Chondrocyte (in vitro differentiated cells): ENCODE results near the gene PDE6D. TPM values are rescaled to one million over a fixed set of nuclear protein-coding genes. Genes with fewer than 3 reads are reported as not detected.

ENCODE experiments used
- DNase-seq: peaks from one replicate; pipeline ENCODE4 v3.0.0; 2021; ENCODE audit warnings: mixed read lengths, low spot score
- H3K27ac Mint-ChIP-seq: one replicate; pipeline ENCODE4 v1.8.0; 2021; ENCODE audit warnings: mild to moderate bottlenecking, moderate library complexity, mixed read lengths; ENCODE audit not compliant: unreplicated experiment
- H3K27me3 Mint-ChIP-seq: 2 replicates; pipeline ENCODE4 v1.8.0; 2021; ENCODE audit warnings: low read depth, mixed read lengths
- H3K36me3 Mint-ChIP-seq: 2 replicates; pipeline ENCODE4 v1.8.0; 2021; ENCODE audit warnings: low read depth, mixed read lengths
- H3K4me1 Mint-ChIP-seq: 2 replicates; pipeline ENCODE4 v1.8.0; 2021; ENCODE audit warnings: low read depth, mild to moderate bottlenecking, mixed read lengths
- H3K4me3 Mint-ChIP-seq: one replicate; pipeline ENCODE4 v1.8.0; 2021; ENCODE audit warnings: mild to moderate bottlenecking, moderate library complexity, mixed read lengths; ENCODE audit not compliant: unreplicated experiment
- H3K9me3 Mint-ChIP-seq: 2 replicates; pipeline ENCODE4 v1.8.0; 2021; ENCODE audit warnings: low read depth, mixed read lengths
- CTCF ChIP-seq: fragments of 200-600 bp; sonication (generic); IDR thresholded peaks from 2 replicates; pipeline ENCODE4 v1.5.0; 2021; ENCODE audit warnings: antibody characterized with exemption, mild to moderate bottlenecking, moderate library complexity
- total RNA-seq: library from RNA; stranded (reverse); gene quantifications from 3 replicates; pipeline ENCODE4 v1.2.1, GENCODE V29; 2021

PDE6D gene
- total RNA-seq, 1 donor from 2014 or later, result 17.5 TPM

- Mint-ChIP-seq H3K27ac (no peak overlapping the region), H3K4me1 (peaks cover 9% of the 10 kb centered on the region), H3K27me3 (no peaks in the 10 kb centered on the region), H3K36me3 (no peaks in the 10 kb centered on the region), H3K9me3 (no peaks in the 10 kb centered on the region), H3K4me3 (no peak overlapping the region)
- no peak for DNase-seq
- TF ChIP-seq CTCF, result no peak
Observed at GRCh38 chr2:231701456-231702373, 79.4 kb downstream of the PDE6D start.

- no peaks in the 10 kb centered on the region for H3K27me3 Mint-ChIP-seq
- H3K27ac Mint-ChIP-seq, result no peak overlapping the region
- H3K36me3 Mint-ChIP-seq, result no peaks in the 10 kb centered on the region
- no peaks in the 10 kb centered on the region for H3K4me1 Mint-ChIP-seq
- H3K4me3 Mint-ChIP-seq, result no peak overlapping the region
- no peaks in the 10 kb centered on the region for H3K9me3 Mint-ChIP-seq
- DNase-seq, result no peak
- TF ChIP-seq CTCF, result no peak
Observed at GRCh38 chr2:231699006-231699405, 82.1 kb downstream of the PDE6D start.

- no peaks in the 10 kb centered on the region for H3K36me3 Mint-ChIP-seq
- H3K27me3 Mint-ChIP-seq, result no peaks in the 10 kb centered on the region
- H3K9me3 Mint-ChIP-seq, result no peaks in the 10 kb centered on the region
- no peak for DNase-seq
- no peak overlapping the region for H3K4me3 Mint-ChIP-seq
- H3K27ac Mint-ChIP-seq, result no peak overlapping the region
- no peaks in the 10 kb centered on the region for H3K4me1 Mint-ChIP-seq
- no peak for TF ChIP-seq CTCF
Observed at GRCh38 chr2:231696004-231696367, 85.1 kb downstream of the PDE6D start.

GRCh38 chr2:231693956-231694355 is 87.1 kb downstream of the PDE6D start:
- TF ChIP-seq CTCF, result no peak
- H3K4me3 Mint-ChIP-seq, result no peak overlapping the region
- H3K27ac Mint-ChIP-seq, result no peak overlapping the region
- H3K36me3 Mint-ChIP-seq, result no peaks in the 10 kb centered on the region
- no peaks in the 10 kb centered on the region for H3K27me3 Mint-ChIP-seq
- no peaks in the 10 kb centered on the region for H3K9me3 Mint-ChIP-seq
- no peak for DNase-seq
- H3K4me1 Mint-ChIP-seq, result no peaks in the 10 kb centered on the region

GRCh38 chr2:231692847-231693246 is 88.2 kb downstream of the PDE6D start:
- Mint-ChIP-seq H3K9me3 (no peaks in the 10 kb centered on the region), H3K4me1 (no peaks in the 10 kb centered on the region), H3K4me3 (no peak overlapping the region), H3K27me3 (no peaks in the 10 kb centered on the region), H3K27ac (no peak overlapping the region), H3K36me3 (no peaks in the 10 kb centered on the region)
- no peak for DNase-seq
- TF ChIP-seq CTCF, result no peak
